ENCODE data around the gene SLC25A25. TPM values are rescaled to one million over a fixed set of nuclear protein-coding genes. Genes with fewer than 3 reads are reported as not detected.

The SLC25A25 gene
- total RNA-seq, 1 experiment from 2014 or later: 18.5 TPM

Other genes starting within 250 kb of the SLC25A25 start
- gene ENG, start 213.6 kb upstream of the SLC25A25 start, total RNA-seq (2022): 0.18 and 0.53 TPM in 2 replicates
- 39.2 and 41.5 TPM in 2 replicates for gene AK1, start 190.6 kb upstream of the SLC25A25 start, total RNA-seq (2022)
- 20.7 and 25.1 TPM in 2 replicates for gene ST6GALNAC6, start 168.6 kb upstream of the SLC25A25 start, total RNA-seq (2022)
- 12.1 and 13.2 TPM in 2 replicates for gene ST6GALNAC4, start 151.2 kb upstream of the SLC25A25 start, total RNA-seq (2022)
- 2.3 and 3.8 TPM in 2 replicates for gene PIP5KL1, start 137.5 kb upstream of the SLC25A25 start, total RNA-seq (2022)
- 38.7 and 39.4 TPM in 2 replicates for gene DPM2, start 130.4 kb upstream of the SLC25A25 start, total RNA-seq (2022)
- 44.1 and 47.1 TPM in 2 replicates for gene EEIG1, start 87.2 kb upstream of the SLC25A25 start, total RNA-seq (2022)
- 8.5 and 8.6 TPM in 2 replicates for gene NAIF1, start 912 bp upstream of the SLC25A25 start, total RNA-seq (2022)
- gene PTGES2, start 59.5 kb downstream of the SLC25A25 start, total RNA-seq (2022): 114 and 123 TPM in 2 replicates
- gene LCN2, start 81.2 kb downstream of the SLC25A25 start, total RNA-seq (2022): not detected in 2 replicates
- 34.2 and 36.5 TPM in 2 replicates for gene BBLN, start 92.0 kb downstream of the SLC25A25 start, total RNA-seq (2022)
- gene CIZ1, start 123.3 kb downstream of the SLC25A25 start, total RNA-seq (2022): 154 and 187 TPM in 2 replicates
- gene DNM1, start 135.1 kb downstream of the SLC25A25 start, total RNA-seq (2022): 3.9 and 5.2 TPM in 2 replicates
- gene GOLGA2, start 207.8 kb downstream of the SLC25A25 start, total RNA-seq (2022): 97.7 and 102 TPM in 2 replicates
- 18.0 and 19.8 TPM in 2 replicates for gene SWI5, start 208.0 kb downstream of the SLC25A25 start, total RNA-seq (2022)

Data from Caco-2 (cell line).